GM21825 (cell line): ENCODE results near the gene PTGES.
"Not testable (repeated sequence)": the region's sequence is repeated elsewhere in the genome, so short reads cannot be mapped to it uniquely, and the experiment has no call there.

Source experiments
- ATAC-seq: cut with Tn5 transposase; IDR thresholded peaks from one replicate; pipeline ENCODE4 v1.9.1; 2021; ENCODE audit warnings: mild to moderate bottlenecking, moderate library complexity; ENCODE audit not compliant: unreplicated experiment

The PTGES gene

DNA sequence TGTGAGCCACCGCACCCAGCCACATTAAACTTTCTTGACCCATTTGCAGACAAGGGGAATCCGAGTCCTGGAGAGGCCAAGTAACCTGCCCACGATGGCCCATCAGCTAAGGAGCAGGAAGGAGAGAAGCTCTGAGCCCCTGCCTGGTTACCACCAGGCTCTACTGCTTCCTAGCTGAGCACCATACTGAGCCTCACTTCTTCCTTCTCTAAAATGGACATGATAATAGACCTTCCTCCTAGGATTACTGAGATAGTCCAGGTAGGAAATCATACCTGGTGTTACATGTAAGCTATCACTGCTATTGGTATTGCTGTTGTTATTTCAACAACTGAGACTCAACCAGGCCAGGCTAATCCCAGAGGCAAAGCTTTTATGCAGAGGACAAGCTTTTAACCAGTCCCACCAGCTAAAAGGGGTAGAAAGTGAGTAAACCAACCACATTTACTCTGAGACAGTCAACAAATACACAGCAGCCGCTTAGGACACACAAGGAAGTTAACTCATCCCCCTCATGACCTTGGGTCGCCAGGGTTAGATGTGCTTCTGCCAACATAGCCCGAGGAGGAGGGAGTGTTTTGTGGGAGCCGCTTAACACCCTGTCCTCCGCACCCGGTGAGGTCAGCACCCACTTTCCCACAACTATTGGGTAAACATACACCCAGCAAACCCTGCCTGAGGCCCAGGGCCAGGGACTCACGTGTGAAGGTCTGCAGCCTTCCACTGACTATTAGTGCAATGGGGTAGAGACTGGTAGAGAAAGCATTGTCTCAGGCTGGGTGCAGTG, 20.6 kb upstream of the PTGES start:
- no peak for ATAC-seq

DNA sequence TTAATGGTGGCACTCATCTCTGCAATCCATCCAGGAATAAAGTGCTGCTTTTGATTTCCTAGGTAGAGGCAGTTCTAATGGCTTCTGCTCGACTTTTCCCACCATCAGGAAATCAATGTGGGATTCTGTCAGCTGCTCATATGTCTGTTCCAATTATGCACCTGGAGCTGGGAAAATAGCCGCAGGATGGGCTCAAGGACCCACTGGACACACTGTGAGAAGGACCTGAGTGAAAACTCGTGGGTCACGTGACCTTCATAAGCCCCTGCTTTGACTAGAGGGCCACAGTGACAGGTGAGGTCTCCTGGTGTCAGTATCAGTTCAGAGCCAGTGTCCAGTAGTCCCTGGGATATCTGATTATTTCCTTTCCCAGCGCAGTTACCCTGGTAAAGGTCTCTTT, 17.9 kb upstream of the PTGES start:
- no peak for ATAC-seq

DNA sequence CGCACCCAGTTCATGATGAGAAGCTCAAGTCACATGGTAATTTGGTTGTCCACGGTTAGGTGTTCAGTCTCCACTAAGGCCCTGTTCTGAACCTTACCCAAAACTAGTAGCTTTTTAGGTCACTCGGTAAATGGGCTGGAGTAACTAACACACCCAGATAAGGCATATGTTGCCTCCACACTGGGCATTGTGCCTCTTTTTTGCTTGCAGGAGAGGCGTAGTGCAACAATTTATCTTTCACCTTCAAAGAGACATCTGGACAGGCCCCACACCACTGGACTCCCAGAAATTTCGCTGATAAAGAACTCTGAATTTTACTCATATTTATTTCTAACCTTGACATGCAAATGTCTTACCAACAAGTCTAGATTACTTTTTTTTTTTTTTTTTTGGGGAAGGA, 16.8 kb upstream of the PTGES start:
- no peak for ATAC-seq

DNA sequence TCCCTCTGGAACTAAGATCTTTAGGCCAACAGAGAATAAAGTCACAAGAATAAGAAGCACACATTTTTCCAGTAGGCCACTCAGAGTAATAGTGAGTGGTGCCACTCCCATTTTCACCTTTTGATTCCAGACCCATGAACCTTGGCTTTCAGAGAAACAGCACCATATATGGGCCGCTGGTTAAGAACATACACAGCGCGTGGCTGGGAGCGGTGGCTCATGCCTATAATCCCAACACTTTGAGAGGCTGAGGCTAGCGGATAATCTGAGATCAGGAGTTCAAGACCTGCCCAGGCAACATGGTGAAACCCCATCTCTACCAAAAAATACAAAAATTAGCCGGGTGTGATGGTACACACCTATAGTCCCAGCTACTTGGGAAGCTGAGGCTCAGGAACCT, 15.6 kb upstream of the PTGES start:
- no peak for ATAC-seq

DNA sequence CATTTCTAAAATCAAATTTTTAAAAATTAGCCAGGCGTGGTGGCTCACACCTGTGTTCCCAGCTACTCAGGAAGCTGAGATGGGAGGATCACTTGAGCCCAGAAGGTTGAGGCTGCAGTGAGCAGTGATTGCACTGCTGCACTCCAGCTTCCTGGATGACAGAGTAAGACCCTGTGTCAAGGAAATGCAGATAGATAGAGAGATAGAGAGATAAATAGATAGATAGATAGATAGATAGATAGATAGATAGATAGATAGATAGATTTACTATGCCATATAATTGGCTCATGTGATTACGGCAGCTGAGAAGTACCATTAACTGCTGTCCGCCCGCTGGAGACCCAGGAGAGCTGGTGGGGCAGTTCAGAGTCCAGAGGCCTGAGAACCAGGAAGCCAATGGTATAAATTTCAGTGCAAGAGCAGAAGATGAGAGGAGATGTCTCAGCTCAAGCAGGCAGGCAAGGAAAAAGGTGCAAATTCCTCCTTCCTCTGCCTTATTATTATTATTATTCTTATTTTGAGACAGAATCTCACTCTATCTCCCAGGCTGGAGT, 13.0 kb upstream of the PTGES start:
- no peak for ATAC-seq

DNA sequence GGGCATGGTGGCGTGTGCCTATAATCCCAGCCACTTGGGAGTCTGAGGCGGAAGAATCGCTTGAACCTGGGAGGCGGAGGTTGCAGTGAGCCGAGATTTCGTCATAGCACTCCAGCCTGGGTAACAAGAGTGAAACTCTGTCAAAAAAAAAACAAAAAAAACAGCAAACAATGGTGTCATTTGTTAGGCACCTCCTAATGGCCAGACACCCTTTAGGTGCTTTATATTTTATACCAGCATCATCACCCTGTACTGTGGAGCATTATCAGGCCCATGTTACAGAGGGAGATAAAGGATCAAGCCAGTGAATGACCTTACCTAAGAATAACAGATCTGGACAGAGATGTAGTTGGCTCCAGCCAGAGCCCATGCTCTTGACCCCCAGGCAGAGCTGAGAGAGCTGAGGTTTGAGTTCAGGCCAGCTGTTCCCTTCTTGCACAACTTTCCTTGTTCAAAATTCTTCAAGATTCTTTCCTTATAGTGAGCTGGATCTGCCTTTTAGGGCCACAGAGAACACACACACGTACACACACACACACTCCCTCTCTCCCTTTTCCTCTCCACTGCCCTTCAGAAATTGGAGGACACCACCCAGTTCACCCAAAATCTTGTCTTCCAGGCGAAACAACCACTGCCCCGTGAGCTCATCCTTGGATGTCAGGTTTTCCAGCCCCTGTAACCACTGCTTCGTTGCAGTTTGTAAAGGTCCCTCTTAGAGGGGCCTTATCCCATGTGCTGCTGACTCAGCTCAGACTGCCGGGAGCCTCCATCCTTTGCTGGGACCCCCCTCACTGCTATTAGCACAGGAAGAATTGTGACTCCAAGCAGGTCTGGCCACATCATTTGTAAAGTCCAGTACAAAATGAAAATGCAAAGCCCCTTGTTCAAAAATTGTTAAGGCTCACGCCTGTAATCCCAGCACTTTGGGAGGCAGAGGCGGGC, 10.4 kb upstream of the PTGES start:
- no peak for ATAC-seq

DNA sequence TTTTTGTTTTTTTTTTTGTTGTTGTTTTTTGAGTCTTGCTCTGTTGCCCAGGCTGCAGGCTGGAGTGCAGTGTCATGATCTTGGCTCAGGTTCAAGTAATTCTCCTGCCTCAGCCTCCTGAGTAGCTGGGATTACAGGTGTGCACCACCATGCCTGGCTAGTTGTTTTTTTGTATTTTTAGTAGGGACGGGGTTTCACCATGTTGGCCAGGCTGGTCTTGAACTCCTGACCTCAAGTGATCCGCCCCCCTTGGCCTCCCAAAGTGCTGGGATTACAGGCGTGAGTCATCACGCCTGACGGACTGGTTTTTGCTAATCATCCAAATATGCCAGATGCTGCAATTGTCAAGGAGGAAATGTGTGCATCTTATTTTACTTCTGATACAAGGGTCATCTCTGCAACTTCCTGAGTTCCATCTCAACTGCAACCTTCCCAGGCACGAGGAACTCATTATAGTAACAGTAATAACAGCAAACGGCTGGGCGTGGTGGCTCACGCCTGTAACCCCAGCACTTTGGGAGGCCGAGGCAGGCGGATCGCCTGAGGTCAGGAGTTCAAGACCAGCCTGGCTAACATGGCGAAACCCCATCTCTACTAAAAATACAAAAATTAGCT, 9.6 kb upstream of the PTGES start:
- not testable (repeated sequence) for ATAC-seq

DNA sequence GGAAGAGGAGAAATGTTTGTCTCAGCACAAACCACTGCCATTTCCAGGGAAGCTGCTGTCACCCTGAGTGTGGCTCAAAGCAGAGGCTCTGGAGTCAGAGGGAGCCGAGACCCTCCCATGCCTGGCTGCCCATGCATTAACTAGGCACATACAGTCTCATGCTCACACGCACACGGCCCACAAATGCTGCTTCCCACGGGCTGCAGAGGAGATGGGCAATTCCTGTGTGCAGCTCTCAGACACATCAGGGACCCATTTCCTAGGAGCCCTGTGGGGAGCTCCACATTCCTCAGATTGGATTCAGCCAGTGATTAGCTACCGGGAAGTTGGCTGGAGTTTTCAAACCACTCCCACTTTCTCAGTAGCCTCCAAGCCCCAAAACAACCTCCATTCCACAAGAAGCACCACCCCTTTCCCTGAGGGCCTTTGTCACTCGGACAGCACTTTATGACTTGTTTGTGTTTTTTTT, 9.1 kb upstream of the PTGES start:
- no peak for ATAC-seq

DNA sequence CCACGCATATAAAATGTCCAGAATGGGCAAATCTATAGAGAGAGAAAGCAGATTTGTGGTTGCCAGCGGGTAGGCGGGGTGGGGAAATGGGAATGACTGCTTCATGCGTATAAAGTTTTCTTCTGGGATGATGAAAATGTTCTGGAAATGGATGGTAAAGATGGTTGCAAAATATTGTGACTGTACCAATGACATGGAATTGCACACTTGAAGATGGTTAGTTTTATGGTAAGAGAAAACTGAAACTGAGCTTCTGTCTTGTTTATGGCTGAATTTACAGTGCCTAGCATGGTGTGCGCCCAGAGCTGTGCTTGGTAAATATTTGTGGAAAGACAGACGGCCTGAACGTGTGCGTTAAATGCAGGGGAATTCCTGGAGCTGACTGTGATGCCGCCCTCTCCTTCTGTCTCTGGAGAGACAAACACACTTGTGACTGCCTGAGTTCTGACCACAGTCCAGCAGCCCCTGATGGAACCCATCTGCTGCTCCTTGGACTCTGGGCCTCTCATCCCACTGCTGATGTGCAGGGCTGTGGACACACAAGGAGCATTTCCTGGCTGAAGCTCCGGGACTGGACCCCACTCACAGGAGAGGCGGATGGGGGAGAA, 8.6 kb upstream of the PTGES start:
- no peak for ATAC-seq

DNA sequence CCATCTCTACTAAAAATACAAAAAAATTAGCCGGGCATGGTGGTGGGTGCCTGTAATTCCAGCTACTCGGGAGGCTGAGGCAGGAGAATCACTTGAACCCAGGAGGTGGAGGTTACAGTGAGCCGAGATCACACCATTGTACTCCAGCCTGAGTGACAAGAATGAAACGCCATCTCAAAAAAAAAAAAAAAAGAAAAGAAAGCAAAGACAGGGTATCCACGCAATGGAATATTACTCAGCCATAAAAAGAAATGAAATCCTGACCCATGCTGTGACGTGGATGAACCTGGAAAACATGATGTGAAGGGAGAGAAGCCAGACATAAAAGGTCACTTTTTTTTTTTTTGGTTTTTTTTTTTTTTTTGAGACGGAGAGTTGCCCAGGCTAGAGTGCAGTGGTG, 7.9 kb upstream of the PTGES start:
- not testable (repeated sequence) for ATAC-seq

DNA sequence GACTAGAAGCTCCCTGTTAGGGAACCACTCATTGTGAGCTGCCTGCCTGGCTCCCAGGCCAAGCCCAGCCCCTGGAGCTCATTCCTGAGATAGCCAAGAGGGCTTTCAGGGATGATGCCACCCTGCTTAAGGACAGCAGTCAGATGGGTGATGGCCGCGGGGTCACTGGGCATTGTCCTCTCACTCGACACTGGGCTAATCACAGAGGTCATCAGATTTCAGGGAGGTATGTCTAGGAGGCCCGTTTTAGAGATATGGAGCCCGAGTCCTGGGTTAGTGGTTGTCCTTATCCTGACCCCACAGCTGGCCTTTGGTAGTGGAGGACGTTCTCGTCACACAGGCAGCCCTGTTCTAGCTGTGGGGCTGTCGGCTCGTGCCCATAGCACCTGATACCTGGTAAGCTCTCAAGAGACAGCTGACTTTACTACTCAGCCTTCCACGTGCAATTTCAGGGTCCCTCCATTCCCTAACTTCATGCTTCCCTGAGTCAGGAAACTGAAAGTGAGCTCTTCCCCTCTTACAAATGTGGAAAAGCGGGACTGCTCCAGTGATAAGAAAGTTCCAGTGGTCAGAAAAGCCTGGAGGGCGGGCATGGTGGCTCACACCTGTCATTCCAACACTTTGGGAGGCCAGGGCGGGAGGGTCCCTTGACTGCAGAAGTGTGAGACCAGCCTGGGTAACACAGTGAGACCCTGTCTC, 7.1 kb upstream of the PTGES start:
- no peak for ATAC-seq

DNA sequence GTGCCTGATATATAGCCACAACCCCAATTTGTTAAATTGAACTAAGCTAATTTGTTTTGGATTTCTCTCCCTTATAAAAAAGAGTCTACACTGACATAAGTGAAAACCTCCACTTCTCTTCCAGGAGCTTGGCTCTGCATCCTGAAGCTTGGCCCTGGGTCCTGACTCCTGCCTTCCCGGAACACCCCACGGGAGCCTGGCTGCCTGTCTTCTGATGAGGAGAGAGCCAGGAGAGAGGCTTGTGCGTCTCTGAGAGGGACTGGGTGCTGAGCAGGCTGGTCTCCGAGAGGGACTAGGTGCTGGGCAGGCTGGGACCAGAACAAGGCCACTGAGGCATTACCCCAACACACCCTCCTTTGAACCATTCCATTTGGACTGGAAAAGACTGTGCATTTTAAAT, 6.5 kb upstream of the PTGES start:
- ATAC-seq: no peak

DNA sequence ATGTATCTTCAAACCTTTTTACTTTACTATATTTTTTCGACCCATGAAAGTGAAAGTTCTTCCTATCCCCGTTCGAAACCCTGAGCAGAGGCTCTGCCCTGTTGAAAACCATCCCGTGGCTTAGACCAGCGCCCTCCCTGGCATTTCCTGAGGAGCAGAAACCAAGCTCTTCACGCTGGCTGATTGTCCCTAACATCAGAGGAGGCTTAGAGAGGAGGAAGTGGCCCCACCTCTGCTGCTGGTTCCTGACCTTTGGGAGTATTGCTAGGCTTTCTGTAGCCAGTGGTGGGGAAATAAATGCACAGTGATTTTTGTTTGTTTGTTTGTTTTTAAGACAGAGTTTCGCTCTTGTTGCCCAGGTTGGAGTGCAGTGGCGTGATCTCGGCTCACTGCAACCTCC, 4.2 kb upstream of the PTGES start:
- no peak for ATAC-seq

DNA sequence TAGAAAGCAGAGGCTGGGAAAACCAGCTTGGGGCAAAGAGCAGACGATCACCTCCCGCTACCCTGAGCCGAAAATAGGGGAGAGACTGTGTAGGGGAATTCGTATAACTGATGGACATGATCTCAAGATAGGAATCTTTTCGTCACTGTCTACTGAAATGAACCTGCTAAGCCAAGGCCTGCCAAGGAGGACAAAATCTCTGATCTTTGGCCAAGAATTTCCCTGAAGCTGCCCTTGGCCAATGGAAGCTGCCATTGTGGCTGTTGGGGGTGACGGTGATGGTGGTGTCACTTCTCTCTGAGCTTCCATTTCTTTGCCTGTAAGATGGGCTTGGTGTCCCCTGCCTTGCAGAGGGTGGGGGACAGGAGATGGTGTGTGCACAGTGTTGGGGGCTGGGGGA, 3.3 kb upstream of the PTGES start:
- no peak for ATAC-seq

DNA sequence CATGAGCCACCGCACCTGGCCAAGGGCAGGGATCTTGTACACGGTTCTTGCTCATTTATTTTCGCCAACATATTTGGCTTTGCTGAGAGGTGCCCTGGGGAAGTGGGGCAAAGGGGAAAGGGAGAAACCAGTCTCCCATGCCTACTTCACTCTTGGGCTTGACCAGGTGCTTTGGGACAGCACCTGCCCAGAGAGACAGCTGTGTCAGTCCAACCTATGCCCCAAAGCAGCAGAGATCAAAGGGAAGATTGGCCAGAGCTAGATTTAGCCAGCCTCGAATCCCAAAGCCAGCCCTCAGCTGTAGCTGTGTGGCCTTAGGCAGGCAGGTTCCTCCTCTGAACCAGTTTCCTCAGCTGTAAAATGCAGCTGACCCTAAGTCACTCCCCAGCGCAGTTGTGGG, 2.3 kb upstream of the PTGES start:
- no peak for ATAC-seq

DNA sequence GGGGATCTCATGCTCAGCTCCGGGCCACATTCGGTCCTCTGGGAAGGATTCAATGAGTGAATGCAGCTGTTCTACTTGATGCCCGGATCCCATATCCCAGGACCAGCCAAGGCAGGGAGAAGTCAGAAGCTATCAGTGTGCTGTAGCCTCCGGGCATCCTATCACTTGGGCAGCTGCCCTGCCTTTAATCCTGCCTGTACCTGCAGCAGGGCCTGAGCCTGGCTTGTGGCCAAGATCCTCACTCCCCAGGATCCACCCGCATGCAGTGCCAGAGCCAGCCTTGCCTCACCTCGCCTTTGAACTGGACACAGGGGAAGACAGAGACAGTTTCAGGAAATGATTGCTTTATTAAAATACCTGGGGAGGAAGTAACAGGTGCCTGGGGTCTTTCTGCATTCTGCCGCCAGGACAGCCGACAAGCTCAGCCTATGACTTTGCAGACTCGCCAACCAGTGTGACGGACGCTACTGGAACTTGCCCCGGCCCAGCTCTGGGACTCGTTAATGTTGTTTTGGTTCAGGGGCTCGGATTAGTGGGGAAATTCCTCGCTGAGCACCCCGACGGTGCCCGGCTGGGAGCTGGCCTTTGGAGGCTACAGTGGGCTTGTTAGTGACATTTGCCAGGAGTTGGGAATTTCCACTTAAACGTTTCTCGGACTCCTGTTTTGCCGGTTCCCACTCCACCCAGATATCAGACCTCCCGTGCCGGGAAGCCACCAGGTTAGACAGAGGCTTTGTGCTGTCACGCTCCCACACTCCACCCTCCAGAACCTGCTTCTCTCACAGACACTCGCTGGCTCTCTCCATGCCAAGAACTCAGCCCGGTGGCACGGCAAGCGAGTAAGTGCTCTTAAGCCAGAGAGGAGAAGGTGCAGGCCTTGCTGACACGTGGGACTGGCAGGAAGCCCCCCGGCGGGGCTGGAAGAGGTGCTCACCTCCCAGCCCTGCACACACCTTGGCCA, 721 bp downstream of the PTGES start:
- no peak for ATAC-seq

DNA sequence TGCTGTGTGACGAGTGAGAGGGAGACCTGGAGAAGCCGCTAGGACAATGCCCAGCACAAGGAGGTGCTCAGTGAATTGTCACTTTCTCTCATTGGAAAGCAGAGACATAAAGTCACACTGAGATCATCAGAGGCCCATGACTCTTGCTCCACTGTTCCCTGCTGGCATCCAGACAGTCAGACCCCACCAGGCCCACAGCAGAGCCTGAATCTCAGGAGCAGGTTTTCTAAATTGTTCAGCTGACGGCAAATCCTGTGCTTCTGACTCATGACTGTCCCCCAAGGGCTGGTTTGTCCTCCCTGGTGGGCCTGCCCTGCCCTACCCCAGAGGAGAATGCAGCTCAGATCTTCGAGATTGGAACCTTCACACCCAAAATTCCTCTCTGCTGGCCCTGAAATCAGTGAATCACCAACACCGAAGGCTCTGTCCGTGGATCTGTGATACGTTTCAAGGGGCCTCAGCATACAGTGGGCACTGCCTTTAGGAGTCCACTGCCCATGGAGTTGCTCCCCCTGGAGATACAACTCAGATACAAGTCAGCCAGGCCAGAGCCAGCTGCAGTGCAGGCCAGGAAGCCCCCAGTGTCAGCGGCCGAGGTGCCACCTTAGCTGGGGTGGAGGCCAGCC, 2.7 kb downstream of the PTGES start:
- no peak for ATAC-seq

DNA sequence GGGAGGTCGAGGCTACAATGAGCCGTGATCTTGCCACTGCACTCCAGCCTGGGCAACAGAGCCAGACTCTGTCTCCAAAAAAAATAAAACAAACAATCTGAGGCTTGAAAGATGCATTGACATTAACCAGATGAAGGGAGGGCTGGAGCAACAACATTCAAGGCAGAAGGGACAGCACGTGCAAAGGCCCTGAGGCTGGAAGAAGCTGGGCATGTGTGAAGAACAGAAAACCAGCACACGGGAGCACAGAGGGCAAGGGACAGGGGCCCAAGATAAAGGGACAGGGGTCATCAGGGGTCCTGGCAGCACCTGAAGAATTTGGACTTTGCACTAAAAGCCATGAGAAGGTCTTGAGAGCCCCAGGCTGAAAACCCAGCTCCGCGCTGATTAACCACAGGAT, 3.3 kb downstream of the PTGES start:
- ATAC-seq: no peak

DNA sequence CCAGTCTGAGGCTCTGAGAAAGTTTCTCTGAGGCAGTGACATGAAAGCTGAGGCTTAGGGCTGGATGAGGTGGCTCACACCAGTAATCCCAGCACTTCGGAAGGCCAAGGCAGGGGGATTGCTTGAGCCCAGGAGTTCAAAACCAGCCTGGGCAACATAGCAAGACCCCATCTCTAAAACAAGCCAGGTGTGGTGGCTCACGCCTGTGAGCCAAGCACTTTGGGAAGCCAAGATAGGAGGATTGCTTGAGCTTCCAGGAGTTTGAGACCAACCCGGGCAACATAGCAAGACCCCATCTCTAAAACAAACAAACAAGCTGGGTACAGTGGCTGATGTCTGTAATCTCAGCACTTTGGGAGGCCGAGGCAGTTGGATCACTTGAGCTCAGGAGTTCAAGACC, 3.8 kb downstream of the PTGES start:
- not testable (repeated sequence) for ATAC-seq
